Activated CD8-positive, alpha-beta T cell treated with anti-CD3 and anti-CD28 coated beads for 36 hours (primary cell): ENCODE results near the gene SHISA2. TPM values are rescaled to one million over a fixed set of nuclear protein-coding genes. Genes with fewer than 3 reads are reported as not detected.

Experiments used
- ATAC-seq: fragments of 200-7000 bp; cut with Tn5 transposase; one replicate; pipeline ENCODE4 v1.10.0; 2021; ENCODE audit warnings: mild to moderate bottlenecking, moderate library complexity
- CTCF ChIA-PET: fragments of 350-600 bp; sonication (Branson Sonifier 250); formaldehyde crosslinking; loops from one replicate; lab custom pipeline; 2021; ENCODE audit warnings: antibody characterized with exemption; lab: Charles Lee
- POLR2A ChIA-PET: fragments of 350-600 bp; sonication (Branson Sonifier 250); formaldehyde crosslinking; loops from one replicate; lab custom pipeline; 2021; ENCODE audit warnings: antibody characterized with exemption; lab: Charles Lee
- DNase-seq: peaks from one replicate; pipeline ENCODE4 v3.0.0-alpha.2; 2020
- H3K27ac Mint-ChIP-seq: one replicate; pipeline ENCODE4 v1.8.0; 2021; ENCODE audit warnings: mild to moderate bottlenecking, mixed read lengths
- H3K27me3 Mint-ChIP-seq: one replicate; pipeline ENCODE4 v1.8.0; 2021; ENCODE audit warnings: mixed read lengths
- H3K36me3 Mint-ChIP-seq: one replicate; pipeline ENCODE4 v1.8.0; 2021; ENCODE audit warnings: low read depth, mixed read lengths
- H3K4me1 Mint-ChIP-seq: one replicate; pipeline ENCODE4 v1.8.0; 2021; ENCODE audit warnings: low read depth, mixed read lengths
- H3K4me3 Mint-ChIP-seq: one replicate; pipeline ENCODE4 v1.8.0; 2021; ENCODE audit warnings: mild to moderate bottlenecking, moderate library complexity, mixed read lengths
- H3K9me3 Mint-ChIP-seq: one replicate; pipeline ENCODE4 v1.8.0; 2021; ENCODE audit warnings: mixed read lengths
- intact Hi-C: fragments of 100-400 bp; cut with micrococcal nuclease; formaldehyde crosslinking; loops from one replicate; pipeline ENCODE4 v1.10.0; 2022
- total RNA-seq, 2 experiments: library from RNA; stranded (reverse); gene quantifications; one replicate each; pipeline ENCODE4 v1.2.3, GENCODE V29; 2021
- TF ChIP-seq, protein P1 (sequence below): fragments of 200-600 bp; IDR thresholded peaks from one replicate; pipeline ENCODE4 v1.8.0; 2022; ENCODE audit warnings: antibody characterized with exemption, mild to moderate bottlenecking

SHISA2 gene
- total RNA-seq, 2 experiments from 2014 or later: 0.13 TPM; not detected in 1

- Mint-ChIP-seq H3K27me3 (no peaks in the 10 kb centered on the region), H3K9me3 (no peaks in the 10 kb centered on the region), H3K4me1 (peaks cover 27% of the 10 kb centered on the region), H3K27ac (peak overlapping the region; percentile 83), H3K36me3 (peaks cover 6% of the 10 kb centered on the region), H3K4me3 (peak overlapping the region; percentile 75)
- CTCF ChIA-PET: no interaction called here
- DNase-seq (peak; percentile 76), ATAC-seq (peak; percentile 96)
- TF ChIP-seq, protein P1, sequence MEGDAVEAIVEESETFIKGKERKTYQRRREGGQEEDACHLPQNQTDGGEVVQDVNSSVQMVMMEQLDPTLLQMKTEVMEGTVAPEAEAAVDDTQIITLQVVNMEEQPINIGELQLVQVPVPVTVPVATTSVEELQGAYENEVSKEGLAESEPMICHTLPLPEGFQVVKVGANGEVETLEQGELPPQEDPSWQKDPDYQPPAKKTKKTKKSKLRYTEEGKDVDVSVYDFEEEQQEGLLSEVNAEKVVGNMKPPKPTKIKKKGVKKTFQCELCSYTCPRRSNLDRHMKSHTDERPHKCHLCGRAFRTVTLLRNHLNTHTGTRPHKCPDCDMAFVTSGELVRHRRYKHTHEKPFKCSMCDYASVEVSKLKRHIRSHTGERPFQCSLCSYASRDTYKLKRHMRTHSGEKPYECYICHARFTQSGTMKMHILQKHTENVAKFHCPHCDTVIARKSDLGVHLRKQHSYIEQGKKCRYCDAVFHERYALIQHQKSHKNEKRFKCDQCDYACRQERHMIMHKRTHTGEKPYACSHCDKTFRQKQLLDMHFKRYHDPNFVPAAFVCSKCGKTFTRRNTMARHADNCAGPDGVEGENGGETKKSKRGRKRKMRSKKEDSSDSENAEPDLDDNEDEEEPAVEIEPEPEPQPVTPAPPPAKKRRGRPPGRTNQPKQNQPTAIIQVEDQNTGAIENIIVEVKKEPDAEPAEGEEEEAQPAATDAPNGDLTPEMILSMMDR: no peak
- intact Hi-C loops: no loop called here
- POLR2A ChIA-PET: interaction anchor here (0.7 kb wide), 1 partner anchor 249 kb away, joined by 3 read pairs; no protein-coding TSS in a partner anchor
These were observed 39.6 kb downstream of the SHISA2 start for GRCh38 chr13:26011996-26012821.

DNA sequence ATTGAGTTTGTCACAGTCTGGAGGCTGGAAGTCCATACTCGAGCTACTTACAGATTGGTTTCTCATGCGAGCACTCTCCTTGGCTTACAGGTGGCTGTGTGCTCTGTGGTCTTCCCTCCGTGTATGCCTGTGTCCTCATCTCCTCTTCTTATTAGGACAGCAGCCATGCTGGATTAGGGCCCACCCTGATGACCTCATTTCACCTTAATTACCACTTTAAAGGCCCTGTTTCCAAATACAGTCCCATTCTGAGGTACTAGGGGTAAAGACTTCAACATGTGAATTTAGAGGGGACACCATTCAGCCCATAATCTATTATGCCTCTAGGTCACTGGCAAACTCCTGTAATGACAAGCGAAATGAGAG, 40.6 kb downstream of the SHISA2 start:
- ChIA-PET CTCF (interaction anchor here (1.0 to 1.2 kb wide), 2 partner anchors 31 to 437 kb away, joined by 3 to 4 read pairs; no protein-coding TSS in a partner anchor), POLR2A (interaction anchor here (0.7 kb wide), 1 partner anchor 248 kb away, joined by 3 read pairs; no protein-coding TSS in a partner anchor)
- intact Hi-C loops: no loop called here
- ATAC-seq (no peak), DNase-seq (no peak)
- TF ChIP-seq, protein P1: no peak
- Mint-ChIP-seq H3K36me3 (peaks cover 6% of the 10 kb centered on the region), H3K9me3 (no peaks in the 10 kb centered on the region), H3K4me1 (peaks cover 22% of the 10 kb centered on the region), H3K4me3 (peak overlapping the region; percentile 75), H3K27ac (no peak overlapping the region), H3K27me3 (no peaks in the 10 kb centered on the region)

DNA sequence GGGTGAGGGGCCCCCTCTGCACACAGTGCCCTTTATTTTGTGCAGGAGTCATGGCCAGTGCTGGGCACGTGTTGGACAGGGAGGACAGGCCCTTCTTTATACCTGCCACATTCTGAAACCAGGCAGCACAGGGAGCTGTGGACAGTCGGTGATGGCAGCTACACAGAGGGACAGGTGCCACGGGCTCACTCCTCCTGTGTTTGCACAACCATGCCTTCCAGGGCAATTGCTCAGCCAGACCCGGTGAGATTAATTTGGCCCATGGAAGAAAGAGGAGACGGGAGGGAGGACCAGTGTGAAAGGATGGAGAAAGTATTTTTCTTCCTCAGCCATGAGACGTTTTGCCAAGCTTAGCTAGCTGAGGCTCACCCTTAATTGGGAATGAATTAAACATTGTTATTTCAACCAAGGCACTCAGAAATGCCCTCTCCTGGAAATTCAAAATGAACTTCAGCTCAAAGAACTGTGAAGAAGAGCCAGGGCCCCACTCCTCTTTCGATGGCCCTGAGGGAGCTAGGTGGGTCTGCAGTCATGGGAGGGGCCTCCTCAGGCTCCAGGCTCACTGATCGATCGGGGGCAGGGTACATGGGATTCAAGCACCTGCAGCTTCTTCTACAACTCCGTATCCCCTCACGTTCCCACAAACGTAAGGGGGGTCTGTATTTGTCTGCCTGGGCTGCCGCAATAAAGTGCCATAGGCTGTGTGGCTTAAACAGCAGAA, 41.2 kb downstream of the SHISA2 start:
- TF ChIP-seq, protein P1: no peak
- Mint-ChIP-seq H3K27ac (no peak overlapping the region), H3K36me3 (peaks cover 6% of the 10 kb centered on the region), H3K4me3 (no peak overlapping the region), H3K4me1 (peaks cover 22% of the 10 kb centered on the region), H3K27me3 (no peaks in the 10 kb centered on the region), H3K9me3 (no peaks in the 10 kb centered on the region)
- ChIA-PET CTCF (interaction anchor here (1.0 to 1.2 kb wide), 2 partner anchors 31 to 436 kb away, joined by 3 to 4 read pairs; no protein-coding TSS in a partner anchor), POLR2A (no interaction called here)
- intact Hi-C loops: no loop called here
- DNase-seq: no peak
- no peak for ATAC-seq

DNA sequence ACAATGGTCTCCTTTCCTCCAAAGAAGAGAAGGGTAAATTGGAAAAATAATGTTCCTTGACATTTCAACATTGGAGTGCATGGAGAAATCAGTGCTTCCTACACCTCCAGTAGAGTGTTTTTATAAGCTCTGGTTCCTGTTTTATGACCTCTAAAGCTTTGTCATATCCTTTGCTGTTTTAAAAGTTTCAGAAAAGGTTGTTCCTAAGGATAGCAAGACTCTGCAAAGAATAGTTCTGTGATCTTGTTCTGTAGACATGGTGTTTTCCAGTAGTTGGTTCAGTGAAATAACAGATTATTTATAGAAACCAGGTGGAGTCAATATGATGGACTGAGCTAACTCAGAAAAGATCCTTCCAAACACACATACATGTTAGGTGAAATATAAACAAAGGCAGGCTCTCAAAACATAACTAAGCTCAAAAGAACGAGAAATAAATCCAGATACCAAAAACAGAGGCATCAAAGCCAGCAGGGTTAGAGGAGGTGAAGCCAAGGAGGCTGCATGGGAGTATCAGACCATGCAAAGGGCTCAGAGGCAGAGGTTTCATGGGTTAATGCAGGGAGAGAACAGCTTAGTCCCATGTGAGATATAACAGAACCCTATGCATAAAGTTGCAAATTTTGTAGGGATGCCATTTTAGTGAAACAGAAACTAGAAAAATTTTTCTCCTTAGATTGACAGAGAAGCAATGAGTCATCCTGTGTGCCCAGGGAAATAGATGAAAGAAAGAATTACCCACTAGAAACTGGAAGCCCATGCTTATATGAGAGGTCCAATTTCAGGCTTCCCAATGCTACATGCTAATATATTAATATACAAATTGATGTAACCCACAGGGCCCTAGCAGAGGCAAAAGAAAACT, 44.3 kb downstream of the SHISA2 start:
- TF ChIP-seq, protein P1: no peak
- POLR2A ChIA-PET: interaction anchor here (0.6 kb wide), 1 partner anchor 271 kb away, joined by 3 read pairs; no protein-coding TSS in a partner anchor
- peaks cover 14% of the 10 kb centered on the region for H3K4me1 Mint-ChIP-seq
- H3K27ac Mint-ChIP-seq: peak overlapping the region; percentile 0
- CTCF ChIA-PET: interaction anchor here (1.0 to 1.2 kb wide), 2 partner anchors 16 to 19 kb away, joined by 3 read pairs; no protein-coding TSS in a partner anchor
- no peak overlapping the region for H3K4me3 Mint-ChIP-seq
- H3K36me3 Mint-ChIP-seq: no peaks in the 10 kb centered on the region
- H3K27me3 Mint-ChIP-seq: no peaks in the 10 kb centered on the region
- DNase-seq (no peak), ATAC-seq (no peak)
- peaks cover 7% of the 10 kb centered on the region for H3K9me3 Mint-ChIP-seq
- intact Hi-C loops: no loop called here

Other genes starting within 250 kb of the SHISA2 start
- gene RNF6, start 170.3 kb upstream of the SHISA2 start, total RNA-seq: 10 to 100 TPM; 36.2 TPM
- 10 to 100 TPM; 19.7 to 20.0 TPM for gene CDK8, start 202.1 kb upstream of the SHISA2 start, total RNA-seq